GM21515 (cell line): ENCODE data around the gene STARD5.

Experiments used
- ATAC-seq: cut with Tn5 transposase; IDR thresholded peaks from one replicate; pipeline ENCODE4 v1.9.1; 2021; ENCODE audit not compliant: unreplicated experiment

Gene STARD5

GRCh38 chr15:81312790-81313543 is 11.0 kb downstream of the STARD5 start:
- no peak for ATAC-seq

- ATAC-seq: no peak
Measured at GRCh38 chr15:81311752-81312464, 12.0 kb downstream of the STARD5 start.

DNA sequence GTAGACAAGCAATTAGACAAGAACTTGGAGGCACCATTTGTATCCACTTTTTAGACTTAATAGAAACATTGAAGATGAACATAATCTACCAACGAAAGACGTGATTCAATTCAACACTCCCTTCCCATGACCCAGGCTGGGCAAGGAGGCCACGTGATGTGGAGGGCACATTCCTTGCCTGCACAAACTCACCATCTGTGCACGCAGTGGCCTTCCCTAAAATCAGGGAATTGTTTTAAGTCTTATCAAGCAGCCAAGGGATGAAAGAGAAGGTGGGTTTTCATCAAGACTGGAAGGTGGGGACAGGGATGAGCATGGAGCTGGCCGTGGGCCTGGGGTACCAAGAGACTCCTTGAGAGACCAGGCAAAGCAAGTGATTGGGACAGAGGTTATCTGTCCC is 13.5 kb downstream of the STARD5 start:
- no peak for ATAC-seq

DNA sequence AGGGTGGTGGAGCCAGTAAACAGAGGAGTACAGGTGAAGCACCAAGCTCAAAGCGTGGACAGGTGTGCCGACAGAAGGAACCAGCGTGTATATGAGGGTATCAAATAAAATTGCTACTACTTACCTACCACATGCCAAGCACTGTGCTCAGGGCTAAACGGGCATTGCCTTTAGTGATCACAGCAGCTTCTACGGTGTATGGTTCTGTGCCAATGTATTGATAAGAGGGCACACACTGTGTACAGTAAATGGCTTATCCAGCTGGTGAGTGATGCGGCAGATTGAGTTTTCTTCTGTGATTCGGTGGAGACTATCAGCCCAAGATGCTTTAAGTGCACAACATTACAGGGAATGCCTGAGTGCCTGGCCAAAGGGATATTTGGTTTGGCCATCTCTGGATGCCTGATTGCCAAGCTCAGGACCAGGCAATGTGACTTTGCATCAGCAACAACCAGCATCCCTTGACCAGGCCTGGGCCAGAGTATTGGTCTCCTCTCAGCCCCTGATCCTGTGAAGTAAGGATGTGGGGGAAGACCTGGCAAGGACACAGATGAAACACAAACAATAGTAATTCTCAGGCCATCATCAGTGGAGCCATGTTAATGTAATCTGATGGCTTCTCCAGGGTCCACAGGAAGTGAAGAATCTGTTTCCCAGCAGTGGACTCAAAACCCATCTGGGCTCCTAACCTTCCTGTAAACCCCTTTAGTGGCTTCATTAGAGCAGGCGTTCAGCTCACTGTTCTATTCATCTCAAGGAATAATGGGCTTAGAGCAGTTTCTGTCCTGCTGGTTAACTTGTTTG is 14.1 kb downstream of the STARD5 start:
- ATAC-seq: no peak

GRCh38 chr15:81308260-81308659 is 15.7 kb downstream of the STARD5 start:
- ATAC-seq: no peak

GRCh38 chr15:81304226-81304625 is 19.7 kb downstream of the STARD5 start:
- ATAC-seq: no peak

GRCh38 chr15:81303244-81304225 is 20.4 kb downstream of the STARD5 start:
- no peak for ATAC-seq

- peak; percentile 7 for ATAC-seq
Measured at GRCh38 chr15:81302701-81303109, 21.2 kb downstream of the STARD5 start.

DNA sequence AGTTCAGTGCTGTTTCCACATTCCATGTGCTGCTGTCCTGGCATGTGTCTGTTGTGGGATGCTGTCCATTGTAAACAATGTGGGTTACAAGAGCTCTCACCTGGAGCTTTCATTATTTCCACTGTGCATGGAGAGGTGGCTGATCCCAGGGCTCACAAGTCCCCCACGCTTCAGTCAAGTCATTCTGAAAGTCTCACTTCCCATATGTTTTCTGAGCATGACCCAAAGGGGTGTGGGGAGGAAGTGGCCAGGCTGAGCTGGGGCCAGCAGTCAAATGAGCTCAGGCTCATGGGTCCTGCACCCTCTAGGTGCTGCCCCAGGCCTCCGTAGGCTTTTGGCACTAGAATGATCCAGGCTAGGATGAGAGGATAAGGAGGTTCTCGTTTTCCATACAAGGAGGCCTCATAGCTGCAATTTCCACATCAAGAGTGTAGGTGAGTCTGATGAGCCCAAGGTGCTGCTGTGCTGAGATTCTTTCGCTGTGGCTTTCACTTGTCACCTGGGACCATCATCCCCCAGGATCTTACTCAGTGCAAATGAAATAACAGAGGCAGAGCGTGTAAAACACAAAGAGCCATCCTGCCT is 22.0 kb downstream of the STARD5 start:
- ATAC-seq: peak; percentile 80

DNA sequence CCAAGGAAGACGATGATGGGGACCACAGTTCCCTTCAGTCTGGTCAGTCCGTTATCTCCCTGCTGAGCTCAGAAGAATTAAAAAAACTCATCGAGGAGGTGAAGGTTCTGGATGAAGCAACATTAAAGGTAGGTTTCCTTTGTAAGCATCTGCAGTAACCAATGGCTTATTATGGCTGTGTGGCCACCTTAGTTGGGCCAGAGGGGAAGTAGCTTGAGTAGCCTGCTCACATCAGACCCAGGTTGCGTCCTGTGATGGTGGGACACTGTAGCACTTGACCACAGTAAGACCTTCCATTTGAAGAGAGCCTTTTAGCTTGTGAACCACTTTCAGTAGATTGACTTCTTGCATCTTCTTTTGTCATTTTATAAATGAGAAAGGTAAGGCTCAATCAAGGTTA is 22.6 kb downstream of the STARD5 start:
- ATAC-seq: peak; percentile 7

DNA sequence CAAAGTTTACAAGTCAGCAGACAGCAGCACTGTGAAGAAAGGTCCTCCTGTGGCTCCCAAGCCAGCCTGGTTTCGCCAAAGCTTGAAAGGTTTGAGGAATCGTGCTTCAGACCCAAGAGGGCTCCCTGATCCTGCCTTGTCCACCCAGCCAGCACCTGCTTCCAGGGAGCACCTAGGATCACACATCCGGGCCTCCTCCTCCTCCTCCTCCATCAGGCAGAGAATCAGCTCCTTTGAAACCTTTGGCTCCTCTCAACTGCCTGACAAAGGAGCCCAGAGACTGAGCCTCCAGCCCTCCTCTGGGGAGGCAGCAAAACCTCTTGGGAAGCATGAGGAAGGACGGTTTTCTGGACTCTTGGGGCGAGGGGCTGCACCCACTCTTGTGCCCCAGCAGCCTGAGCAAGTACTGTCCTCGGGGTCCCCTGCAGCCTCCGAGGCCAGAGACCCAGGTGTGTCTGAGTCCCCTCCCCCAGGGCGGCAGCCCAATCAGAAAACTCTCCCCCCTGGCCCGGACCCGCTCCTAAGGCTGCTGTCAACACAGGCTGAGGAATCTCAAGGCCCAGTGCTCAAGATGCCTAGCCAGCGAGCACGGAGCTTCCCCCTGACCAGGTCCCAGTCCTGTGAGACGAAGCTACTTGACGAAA is 24.2 kb downstream of the STARD5 start:
- no peak for ATAC-seq

DNA sequence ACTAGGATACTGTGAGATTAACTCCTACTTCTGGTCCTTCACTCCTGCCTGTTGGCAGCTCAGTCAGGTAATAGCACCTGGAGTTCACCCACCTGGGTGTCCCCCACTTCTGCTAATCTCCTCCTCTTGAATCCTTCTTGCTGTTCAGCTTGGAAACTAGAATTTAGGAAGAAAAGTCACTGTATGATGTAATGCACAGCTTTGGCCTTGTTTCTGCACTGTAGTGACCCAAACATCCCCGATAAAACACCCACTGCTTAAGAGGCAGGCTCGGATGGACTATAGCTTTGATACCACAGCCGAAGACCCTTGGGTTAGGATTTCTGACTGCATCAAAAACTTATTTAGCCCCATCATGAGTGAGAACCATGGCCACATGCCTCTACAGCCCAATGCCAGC is 24.8 kb downstream of the STARD5 start:
- no peak for ATAC-seq

DNA sequence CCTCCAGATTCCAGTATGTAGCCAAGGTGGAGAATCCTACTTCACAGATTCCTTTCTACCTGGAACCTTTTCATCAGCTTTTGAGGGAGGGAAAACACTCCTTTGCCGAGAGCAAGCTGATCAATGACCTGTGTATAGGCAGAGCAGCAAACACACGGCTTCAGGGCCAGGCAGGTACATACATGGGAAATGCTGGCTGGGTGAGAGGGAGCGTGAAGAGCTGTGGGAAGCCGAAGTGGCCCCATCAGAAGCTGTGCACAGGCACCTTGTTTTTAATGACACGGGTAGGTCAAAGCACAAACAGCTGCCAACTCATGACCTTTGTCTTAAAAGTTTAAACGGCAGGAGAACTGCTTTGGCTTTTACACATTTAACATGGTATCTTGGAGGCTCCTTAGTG is 25.3 kb downstream of the STARD5 start:
- ATAC-seq: no peak

- ATAC-seq: no peak
Measured at GRCh38 chr15:81297603-81298575, 26.1 kb downstream of the STARD5 start.

DNA sequence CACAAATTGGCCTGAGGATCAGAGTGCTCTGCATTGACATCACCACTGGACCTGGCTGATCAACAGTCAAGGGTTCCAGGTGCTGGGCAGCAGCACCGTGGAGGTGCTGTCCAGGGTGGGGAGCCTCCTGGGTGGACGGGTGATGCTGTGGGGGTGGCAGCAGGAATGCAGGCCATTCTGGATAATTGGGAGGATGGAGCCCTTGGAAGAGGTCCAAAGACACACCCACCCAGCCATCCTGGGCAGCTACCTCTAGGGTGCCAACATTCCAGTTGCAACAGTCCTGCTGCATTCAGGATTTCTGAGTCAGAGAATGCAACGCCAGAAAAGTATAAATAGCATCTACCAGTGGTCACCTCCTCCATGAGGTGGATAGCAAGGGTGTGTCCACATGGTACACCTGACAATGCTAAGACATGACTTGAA is 26.8 kb downstream of the STARD5 start:
- ATAC-seq: no peak

DNA sequence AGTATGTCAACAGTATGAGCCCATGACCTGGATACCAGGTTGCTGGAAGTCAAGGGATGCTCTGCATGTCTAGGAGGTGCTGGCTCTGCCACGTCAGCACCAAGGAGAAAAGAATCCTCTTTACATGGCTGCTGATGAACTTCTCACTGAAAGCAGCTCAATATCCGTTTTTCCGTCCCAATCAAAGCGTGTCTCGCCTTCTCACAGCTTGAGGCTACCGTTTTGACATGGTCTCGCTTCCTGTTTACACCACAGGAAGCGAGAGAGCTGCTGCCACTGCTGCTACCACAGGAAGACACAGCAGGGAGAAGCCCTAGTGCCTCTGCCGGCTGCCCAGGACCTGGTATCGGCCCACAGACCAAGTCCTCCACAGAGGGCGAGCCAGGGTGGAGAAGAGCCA is 27.3 kb downstream of the STARD5 start:
- ATAC-seq: peak; percentile 45

DNA sequence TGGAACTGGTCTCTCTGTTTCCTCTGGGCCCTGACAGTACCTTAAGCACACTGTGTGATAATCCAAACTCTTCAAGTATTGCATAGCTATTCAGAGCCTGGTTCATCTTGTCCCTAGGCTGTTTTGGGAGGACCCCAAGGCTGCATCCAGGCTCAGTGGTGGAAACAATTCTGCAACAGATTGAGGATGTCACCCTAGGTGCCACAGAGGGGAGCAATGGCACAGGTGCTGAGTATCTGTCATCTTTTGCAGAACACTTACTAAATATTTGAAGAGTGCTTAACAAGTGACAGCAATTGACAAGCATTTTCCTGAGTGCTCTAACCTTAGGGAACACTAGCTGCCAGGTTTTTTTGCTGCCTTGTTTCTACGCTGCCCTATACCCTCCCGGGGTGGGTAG is 27.8 kb downstream of the STARD5 start:
- no peak for ATAC-seq

GRCh38 chr15:81295486-81296121 is 28.3 kb downstream of the STARD5 start:
- no peak for ATAC-seq
